Omental fat pad (tissue), 4 donors: ENCODE measurements around the gene CDK9. TPM values are rescaled to one million over a fixed set of nuclear protein-coding genes. Genes with fewer than 3 reads are reported as not detected.

ENCODE experiments used
- ATAC-seq: fragments of 150-250 bp; one replicate; pipeline ENCODE4 v1.9.1; 2016; ENCODE audit warnings: mild to moderate bottlenecking, moderate library complexity; ENCODE audit not compliant: low FRiP score
- DNase-seq: peaks from one replicate; pipeline ENCODE4 v3.0.0-alpha.2; 2019; ENCODE audit warnings: low spot score
- CTCF ChIP-seq, 3 donors: fragments of 450-650 bp; IDR thresholded peaks; one replicate each; pipeline ENCODE4 v1.5.1; 2016 to 2017; ENCODE audit warnings: antibody characterized with exemption in 3 of 3, mild to moderate bottlenecking in 3 of 3, moderate library complexity in 2 of 3
- total RNA-seq, 4 donors: library from RNA; depleted of rRNA; stranded (reverse); fragments of >200 nt; gene quantifications; one replicate each; pipeline ENCODE4 v1.1.0, GENCODE V29; 2016

Gene CDK9
- total RNA-seq, 4 donors from 2014 or later = 69.8 to 117 (median 85.8) TPM

DNA sequence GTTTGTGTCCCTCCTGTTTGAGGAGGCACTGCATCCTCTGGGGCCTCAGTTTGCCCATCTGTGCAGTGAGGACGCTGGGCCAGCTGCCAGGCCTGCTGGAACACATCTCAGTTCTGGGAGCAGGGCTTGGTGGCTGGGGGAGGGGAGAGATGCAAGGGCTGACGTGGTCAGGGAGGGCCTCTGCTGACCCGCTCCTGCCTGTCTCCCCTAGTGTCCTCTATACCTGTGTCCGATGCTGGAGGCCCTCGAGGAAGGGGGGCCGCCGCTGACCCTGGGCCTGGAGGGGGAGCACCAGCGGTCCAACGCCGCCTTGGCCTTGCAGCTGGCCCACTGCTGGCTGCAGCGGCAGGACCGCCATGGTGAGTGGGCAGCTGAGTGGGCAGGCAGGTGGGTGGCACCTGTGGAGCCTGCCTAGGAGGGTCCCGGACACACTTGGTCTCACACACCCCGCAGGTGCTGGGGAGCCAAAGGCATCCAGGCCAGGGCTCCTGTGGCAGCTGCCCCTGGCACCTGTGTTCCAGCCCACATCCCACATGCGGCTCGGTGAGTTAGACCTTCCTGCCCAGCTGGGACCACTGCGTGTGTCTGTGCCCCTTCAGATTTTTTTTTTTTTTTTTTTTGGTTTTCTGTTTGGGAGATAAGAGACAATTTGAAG lies 22.6 kb downstream of the CDK9 start:
- no peak for ATAC-seq
- no peak for DNase-seq
- TF ChIP-seq CTCF (IDR thresholded peaks at IDR 0.05) = no peak

DNA sequence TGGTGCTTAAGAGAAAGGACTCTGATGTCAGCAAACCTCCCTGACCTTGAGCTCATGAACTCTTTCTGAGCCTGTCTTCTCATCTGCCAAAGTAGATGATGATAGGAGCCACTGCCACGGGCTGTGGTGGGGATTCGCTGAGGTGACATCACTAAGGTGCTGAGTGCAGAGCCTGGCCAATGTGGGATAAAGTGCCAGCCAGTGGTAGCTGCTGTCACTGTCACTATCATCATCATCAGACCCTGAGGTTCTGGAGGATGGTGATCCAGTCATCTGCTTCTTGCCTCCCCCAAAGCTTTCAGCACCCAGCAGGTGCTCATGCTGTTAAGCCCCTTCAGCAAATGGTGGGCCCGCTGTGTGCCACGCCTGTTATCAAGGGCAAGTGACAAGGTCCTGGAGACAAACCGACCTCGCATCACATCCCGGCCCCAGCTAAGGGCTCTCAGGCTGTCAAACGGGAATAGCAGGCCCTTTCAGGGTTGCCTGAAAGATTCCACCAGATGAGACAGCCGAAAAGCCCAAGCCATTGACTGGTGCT lies 23.2 kb downstream of the CDK9 start:
- no peak for TF ChIP-seq CTCF (IDR thresholded peaks at IDR 0.05)
- DNase-seq = no peak
- no peak for ATAC-seq

- no peak for ATAC-seq
- no peak for TF ChIP-seq CTCF (IDR thresholded peaks at IDR 0.05)
- DNase-seq = no peak
Observed at GRCh38 chr9:127809540-127810377, 23.9 kb downstream of the CDK9 start.

DNA sequence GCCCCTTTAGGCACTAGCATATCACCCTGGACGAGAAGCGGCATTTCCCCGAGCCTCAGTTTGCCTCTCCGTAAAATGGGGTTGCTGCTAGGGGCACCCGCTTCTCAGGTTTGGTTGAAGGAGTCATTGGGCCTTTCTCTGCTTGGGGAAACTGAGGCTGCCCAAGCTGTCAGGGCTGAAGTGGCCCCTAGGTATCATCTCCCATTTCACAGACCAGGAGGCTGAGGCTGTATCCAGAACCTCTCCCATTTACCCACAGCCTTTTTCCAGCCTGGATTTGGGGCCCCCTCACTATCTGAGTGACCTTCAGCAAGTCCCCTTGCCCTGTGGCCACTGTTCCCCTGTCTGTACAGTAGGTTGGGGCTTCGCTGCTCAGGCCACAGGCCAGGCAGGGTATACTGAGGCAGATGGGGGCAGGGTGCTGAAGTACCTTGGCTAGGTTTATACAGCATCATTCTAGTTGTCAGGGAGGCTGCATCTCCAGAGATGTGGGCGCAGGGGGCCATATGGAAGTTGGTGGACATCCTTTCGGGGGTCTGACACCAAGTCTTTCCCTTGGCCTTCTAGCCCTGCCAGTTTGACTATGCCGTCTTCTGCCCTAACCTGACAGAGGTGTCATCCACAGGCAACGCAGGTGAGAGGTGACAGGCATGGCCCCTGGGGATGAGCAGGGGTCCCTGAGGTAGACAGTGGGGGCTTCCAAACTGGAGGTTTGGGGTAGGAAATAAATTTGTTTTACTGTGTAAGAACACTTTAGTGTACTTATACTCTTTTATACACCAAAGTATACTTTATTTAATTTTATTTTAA lies 24.7 kb downstream of the CDK9 start:
- DNase-seq (no peak), ATAC-seq (no peak)
- TF ChIP-seq CTCF (IDR thresholded peaks at IDR 0.05) = no peak

GRCh38 chr9:127812011-127812410 lies 26.2 kb downstream of the CDK9 start:
- ATAC-seq (no peak), DNase-seq (no peak)
- no peak for TF ChIP-seq CTCF (IDR thresholded peaks at IDR 0.05)

DNA sequence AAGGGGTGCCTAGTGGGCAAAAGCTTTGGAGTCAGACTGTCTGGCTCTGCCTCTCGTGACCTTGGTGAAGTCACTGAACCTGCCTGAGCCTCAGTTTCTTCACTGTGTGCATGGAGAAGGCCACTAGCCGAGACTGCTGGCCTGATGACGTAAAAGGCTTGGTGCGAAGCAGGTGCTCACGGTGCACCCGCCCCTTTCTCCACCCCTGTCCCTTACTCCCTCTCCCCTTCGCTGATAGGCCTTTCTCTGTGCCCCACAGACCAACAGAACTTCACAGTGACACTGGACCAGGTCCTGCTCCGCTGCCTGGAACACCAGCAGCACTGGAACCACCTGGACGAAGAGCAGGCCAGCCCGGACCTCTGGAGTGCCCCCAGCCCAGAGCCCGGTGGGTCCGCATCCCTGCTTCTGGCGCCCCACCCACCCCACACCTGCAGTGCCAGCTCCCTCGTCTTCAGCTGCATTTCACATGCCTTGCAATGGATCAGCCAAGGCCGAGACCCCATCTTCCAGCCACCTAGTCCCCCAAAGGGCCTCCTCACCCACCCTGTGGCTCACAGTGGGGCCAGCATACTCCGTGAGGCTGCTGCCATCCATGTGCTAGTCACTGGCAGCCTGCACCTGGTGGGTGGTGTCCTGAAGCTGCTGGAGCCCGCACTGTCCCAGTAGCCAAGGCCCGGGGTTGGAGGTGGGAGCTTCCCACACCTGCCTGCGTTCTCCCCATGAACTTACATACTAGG lies 27.3 kb downstream of the CDK9 start:
- DNase-seq = no peak
- TF ChIP-seq CTCF (IDR thresholded peaks at IDR 0.05) = no peak
- ATAC-seq = no peak
